Ovary (tissue), 3 donors: ENCODE results near the gene SF3A2.

Source experiments
- CTCF ChIP-seq, 3 donors: fragments of 450-650 bp in 2 of 3; fragments of 200-600 bp in 1 of 3; IDR thresholded peaks; one replicate each; pipeline versions ENCODE4 v1.5.1 to v1.8.0; 2016 to 2022; ENCODE audit warnings: antibody characterized with exemption in 3 of 3, mild to moderate bottlenecking in 1 of 3
- EP300 ChIP-seq: sonication (generic); formaldehyde crosslinking; IDR thresholded peaks from one replicate; pipeline ENCODE4 v1.6.1; 2017; ENCODE audit warnings: antibody characterized with exemption
- POLR2A ChIP-seq: fragments of 450-650 bp; IDR thresholded peaks from one replicate; pipeline ENCODE4 v1.6.1; 2017; ENCODE audit warnings: antibody characterized with exemption, mild to moderate bottlenecking, moderate library complexity
- donor health status: DM: no; HTN: no; CAD: no.

- TF ChIP-seq CTCF (IDR thresholded peaks at IDR 0.05): no peak
- no peak for TF ChIP-seq POLR2A
- no peak for TF ChIP-seq EP300
Observed at GRCh38 chr19:2195361-2195760, 41.3 kb upstream of the SF3A2 start.
